Measurements from ENCODE around the gene UTS2B.

DNA sequence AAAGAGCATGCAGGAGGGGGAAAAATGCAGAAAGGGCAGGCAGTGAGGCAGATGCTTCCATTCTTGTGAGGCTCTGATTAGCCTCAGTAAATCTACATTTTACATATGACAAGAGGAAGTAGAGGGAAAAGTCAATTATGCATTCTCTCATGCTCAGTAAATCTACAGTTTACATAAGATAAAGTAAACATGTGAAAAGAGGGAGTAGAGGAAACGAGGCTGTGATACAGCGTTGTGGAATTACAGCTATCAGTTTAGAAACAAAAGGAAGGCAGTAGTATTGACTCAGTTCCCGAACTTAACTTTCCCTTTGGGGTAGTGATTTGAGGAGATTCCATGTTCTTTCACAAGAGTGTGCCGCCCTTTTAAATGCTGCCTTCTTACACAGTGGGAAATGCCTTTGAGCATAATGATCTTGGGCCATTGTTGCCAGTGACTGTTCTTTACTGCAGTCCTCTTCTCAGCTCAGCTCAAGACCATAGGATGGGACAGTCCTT, 92.0 kb downstream of the UTS2B start:
- TF ChIP-seq FOXM1 (IDR thresholded peaks at IDR 0.05; ENCODE audit: borderline replicate concordance) (no peak), ARNT (IDR thresholded peaks at IDR 0.05) (no peak), SUZ12 (IDR thresholded peaks at IDR 0.05) (no peak), FOXK2 (IDR thresholded peaks at IDR 0.05) (no peak), SP1 (IDR thresholded peaks at IDR 0.05) (no peak), BHLHE40 (IDR thresholded peaks at IDR 0.05; ENCODE audit: borderline replicate concordance) (no peak), ZNF384 (IDR thresholded peaks at IDR 0.05) (no peak), NFRKB (IDR thresholded peaks at IDR 0.05) (no peak), L3MBTL2 (conservative IDR thresholded peaks at IDR 0.05) (no peak), ELF4 (IDR thresholded peaks at IDR 0.05) (no peak)
- TF ChIP-seq, protein P1, sequence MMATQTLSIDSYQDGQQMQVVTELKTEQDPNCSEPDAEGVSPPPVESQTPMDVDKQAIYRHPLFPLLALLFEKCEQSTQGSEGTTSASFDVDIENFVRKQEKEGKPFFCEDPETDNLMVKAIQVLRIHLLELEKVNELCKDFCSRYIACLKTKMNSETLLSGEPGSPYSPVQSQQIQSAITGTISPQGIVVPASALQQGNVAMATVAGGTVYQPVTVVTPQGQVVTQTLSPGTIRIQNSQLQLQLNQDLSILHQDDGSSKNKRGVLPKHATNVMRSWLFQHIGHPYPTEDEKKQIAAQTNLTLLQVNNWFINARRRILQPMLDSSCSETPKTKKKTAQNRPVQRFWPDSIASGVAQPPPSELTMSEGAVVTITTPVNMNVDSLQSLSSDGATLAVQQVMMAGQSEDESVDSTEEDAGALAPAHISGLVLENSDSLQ (IDR thresholded peaks at IDR 0.05), result no peak
